Measurements from ENCODE around the gene FAM136A. TPM values are rescaled to one million over a fixed set of nuclear protein-coding genes. Genes with fewer than 3 reads are reported as not detected.

Gene FAM136A
- total and polyA plus RNA-seq, 2 of the 13 experiments (the other 11 are each of a cell fraction or from before 2014, with no cell fraction given): 77.8 to 126 TPM

DNA sequence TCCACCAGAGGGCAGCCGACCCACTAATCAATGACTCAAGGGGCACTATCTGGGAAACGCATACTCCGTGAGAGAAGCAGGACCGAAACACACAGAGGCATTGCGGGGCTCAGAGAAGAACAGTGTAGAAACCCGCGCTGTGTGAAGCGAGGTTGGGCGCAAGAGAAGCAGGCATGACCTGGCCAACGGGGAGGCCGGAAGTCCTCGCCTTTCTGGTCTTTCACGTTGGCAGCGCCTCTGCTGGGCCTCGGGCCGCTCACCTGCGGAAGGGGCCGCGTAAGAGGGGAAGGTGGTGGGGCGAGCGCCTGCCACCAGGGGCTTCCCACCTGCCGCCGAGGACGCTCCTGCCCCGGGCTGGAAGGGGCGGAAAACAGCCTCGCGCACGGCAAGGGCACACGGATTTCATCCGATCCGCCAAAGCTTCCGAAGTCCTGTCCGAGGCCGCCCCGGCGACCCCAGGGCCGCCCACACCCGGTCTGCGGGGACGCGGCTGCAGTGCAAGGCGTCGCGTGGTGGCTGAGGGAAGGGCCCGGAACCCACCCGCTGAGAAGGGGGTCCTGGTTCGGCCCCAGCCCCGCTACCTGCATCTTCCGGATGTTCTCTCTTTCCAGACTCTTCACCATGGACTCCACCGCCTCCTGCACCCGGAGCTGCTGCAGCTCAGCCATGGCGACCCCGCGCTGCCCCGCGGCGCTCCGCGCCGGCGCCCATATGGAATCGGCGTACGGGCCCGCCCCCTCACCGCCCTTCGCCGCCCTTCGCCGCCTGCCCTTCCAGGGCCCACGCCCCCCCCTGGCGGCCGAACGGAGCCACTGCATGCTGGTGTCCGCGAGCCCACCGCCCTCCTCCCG is at the start of gene FAM136A (continued):
- TF ChIP-seq KDM5A (IDR thresholded peaks at IDR 0.05; ENCODE audit: borderline replicate concordance, low read length): peak; percentile 62; the same call in 1 of the 2 replicates
- TF ChIP-seq MIER3 (CRISPR knock-in tag; IDR thresholded peaks at IDR 0.05; ENCODE audit: borderline replicate concordance): no peak
- peak; percentile 38 for TF ChIP-seq KDM3A (CRISPR knock-in tag; IDR thresholded peaks at IDR 0.05; ENCODE audit: low read depth)
- TF ChIP-seq, protein P1, sequence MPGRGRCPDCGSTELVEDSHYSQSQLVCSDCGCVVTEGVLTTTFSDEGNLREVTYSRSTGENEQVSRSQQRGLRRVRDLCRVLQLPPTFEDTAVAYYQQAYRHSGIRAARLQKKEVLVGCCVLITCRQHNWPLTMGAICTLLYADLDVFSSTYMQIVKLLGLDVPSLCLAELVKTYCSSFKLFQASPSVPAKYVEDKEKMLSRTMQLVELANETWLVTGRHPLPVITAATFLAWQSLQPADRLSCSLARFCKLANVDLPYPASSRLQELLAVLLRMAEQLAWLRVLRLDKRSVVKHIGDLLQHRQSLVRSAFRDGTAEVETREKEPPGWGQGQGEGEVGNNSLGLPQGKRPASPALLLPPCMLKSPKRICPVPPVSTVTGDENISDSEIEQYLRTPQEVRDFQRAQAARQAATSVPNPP (CRISPR knock-in tag; IDR thresholded peaks at IDR 0.05): peak; percentile 89; the same call in 1 of the 2 replicates
- TF ChIP-seq, protein P2, sequence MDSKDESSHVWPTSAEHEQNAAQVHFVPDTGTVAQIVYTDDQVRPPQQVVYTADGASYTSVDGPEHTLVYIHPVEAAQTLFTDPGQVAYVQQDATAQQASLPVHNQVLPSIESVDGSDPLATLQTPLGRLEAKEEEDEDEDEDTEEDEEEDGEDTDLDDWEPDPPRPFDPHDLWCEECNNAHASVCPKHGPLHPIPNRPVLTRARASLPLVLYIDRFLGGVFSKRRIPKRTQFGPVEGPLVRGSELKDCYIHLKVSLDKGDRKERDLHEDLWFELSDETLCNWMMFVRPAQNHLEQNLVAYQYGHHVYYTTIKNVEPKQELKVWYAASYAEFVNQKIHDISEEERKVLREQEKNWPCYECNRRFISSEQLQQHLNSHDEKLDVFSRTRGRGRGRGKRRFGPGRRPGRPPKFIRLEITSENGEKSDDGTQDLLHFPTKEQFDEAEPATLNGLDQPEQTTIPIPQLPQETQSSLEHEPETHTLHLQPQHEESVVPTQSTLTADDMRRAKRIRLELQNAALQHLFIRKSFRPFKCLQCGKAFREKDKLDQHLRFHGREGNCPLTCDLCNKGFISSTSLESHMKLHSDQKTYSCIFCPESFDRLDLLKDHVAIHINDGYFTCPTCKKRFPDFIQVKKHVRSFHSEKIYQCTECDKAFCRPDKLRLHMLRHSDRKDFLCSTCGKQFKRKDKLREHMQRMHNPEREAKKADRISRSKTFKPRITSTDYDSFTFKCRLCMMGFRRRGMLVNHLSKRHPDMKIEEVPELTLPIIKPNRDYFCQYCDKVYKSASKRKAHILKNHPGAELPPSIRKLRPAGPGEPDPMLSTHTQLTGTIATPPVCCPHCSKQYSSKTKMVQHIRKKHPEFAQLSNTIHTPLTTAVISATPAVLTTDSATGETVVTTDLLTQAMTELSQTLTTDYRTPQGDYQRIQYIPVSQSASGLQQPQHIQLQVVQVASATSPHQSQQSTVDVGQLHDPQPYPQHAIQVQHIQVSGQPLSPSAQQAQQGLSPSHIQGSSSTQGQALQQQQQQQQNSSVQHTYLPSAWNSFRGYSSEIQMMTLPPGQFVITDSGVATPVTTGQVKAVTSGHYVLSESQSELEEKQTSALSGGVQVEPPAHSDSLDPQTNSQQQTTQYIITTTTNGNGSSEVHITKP (CRISPR knock-in tag; IDR thresholded peaks at IDR 0.05; ENCODE audit: low read depth): peak; percentile 17; the same call in 1 of the 2 replicates
- no peak for TF ChIP-seq GABPA (IDR thresholded peaks at IDR 0.05; ENCODE audit: low read depth, low read length)
- peak; percentile 74 for TF ChIP-seq GABPA (CRISPR knock-in tag; IDR thresholded peaks at IDR 0.05; ENCODE audit: low read depth)
- TF ChIP-seq ZNF225 (CRISPR knock-in tag; IDR thresholded peaks at IDR 0.05): peak; percentile 70; the same call in 1 of the 2 replicates
- TF ChIP-seq HNRNPH1 (optimal IDR thresholded peaks at IDR 0.05; ENCODE audit: low read depth, low read length): no peak
- TF ChIP-seq NR1H2 (CRISPR knock-in tag; IDR thresholded peaks at IDR 0.05; ENCODE audit: borderline replicate concordance, low read depth): peak; percentile 86; the same call in 1 of the 2 replicates
- peak; percentile 91 for TF ChIP-seq SP5 (CRISPR knock-in tag; IDR thresholded peaks at IDR 0.05; ENCODE audit: borderline replicate concordance, low read depth)
- TF ChIP-seq ZNF792 (CRISPR knock-in tag; IDR thresholded peaks at IDR 0.05): peak; percentile 34; the same call in 1 of the 2 replicates
- TF ChIP-seq ZNF205 (CRISPR knock-in tag; IDR thresholded peaks at IDR 0.05): peak; percentile 77
- TF ChIP-seq MXD4 (CRISPR knock-in tag; IDR thresholded peaks at IDR 0.05): peak; percentile 75; the same call in 1 of the 2 replicates
- no peak for TF ChIP-seq CEBPB (IDR thresholded peaks at IDR 0.05; ENCODE audit: borderline replicate concordance, low read depth, low read length)
- TF ChIP-seq, protein P3, sequence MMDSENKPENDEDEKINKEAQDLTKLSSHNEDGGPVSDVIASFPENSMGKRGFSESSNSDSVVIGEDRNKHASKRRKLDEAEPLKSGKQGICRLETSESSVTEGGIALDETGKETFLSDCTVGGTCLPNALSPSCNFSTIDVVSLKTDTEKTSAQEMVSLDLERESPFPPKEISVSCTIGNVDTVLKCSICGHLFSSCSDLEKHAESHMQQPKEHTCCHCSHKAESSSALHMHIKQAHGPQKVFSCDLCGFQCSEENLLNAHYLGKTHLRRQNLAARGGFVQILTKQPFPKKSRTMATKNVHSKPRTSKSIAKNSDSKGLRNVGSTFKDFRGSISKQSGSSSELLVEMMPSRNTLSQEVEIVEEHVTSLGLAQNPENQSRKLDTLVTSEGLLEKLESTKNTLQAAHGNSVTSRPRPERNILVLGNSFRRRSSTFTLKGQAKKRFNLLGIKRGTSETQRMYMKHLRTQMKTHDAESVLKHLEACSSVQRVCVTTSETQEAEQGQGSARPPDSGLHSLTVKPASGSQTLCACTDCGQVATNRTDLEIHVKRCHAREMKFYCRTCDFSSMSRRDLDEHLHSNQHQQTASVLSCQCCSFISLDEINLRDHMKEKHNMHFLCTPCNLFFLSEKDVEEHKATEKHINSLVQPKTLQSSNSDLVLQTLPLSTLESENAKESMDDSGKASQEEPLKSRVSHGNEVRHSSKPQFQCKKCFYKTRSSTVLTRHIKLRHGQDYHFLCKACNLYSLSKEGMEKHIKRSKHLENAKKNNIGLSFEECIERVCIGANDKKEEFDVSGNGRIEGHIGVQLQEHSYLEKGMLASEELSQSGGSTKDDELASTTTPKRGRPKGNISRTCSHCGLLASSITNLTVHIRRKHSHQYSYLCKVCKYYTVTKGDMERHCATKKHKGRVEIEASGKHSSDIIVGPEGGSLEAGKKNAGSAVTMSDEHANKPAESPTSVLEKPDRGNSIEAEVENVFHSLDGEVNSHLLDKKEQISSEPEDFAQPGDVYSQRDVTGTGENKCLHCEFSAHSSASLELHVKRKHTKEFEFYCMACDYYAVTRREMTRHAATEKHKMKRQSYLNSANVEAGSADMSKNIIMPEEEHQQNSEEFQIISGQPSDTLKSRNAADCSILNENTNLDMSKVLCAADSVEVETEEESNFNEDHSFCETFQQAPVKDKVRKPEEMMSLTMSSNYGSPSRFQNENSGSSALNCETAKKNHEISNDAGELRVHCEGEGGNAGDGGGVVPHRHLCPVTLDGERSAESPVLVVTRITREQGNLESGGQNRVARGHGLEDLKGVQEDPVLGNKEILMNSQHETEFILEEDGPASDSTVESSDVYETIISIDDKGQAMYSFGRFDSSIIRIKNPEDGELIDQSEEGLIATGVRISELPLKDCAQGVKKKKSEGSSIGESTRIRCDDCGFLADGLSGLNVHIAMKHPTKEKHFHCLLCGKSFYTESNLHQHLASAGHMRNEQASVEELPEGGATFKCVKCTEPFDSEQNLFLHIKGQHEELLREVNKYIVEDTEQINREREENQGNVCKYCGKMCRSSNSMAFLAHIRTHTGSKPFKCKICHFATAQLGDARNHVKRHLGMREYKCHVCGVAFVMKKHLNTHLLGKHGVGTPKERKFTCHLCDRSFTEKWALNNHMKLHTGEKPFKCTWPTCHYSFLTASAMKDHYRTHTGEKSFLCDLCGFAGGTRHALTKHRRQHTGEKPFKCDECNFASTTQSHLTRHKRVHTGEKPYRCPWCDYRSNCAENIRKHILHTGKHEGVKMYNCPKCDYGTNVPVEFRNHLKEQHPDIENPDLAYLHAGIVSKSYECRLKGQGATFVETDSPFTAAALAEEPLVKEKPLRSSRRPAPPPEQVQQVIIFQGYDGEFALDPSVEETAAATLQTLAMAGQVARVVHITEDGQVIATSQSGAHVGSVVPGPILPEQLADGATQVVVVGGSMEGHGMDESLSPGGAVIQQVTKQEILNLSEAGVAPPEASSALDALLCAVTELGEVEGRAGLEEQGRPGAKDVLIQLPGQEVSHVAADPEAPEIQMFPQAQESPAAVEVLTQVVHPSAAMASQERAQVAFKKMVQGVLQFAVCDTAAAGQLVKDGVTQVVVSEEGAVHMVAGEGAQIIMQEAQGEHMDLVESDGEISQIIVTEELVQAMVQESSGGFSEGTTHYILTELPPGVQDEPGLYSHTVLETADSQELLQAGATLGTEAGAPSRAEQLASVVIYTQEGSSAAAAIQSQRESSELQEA (CRISPR knock-in tag; IDR thresholded peaks at IDR 0.05; ENCODE audit: not compliant biosample characterization): peak; percentile 28

All from HepG2 (cell line).